Stimulated activated naive CD8-positive, alpha-beta T cell treated with anti-CD3 and anti-CD28 coated beads, Interleukin-15, Interleukin-2, amounts not matched to agents 100 U/mL and 50 U/mL, for 24 hours (primary cell): ENCODE results near the gene REG1A.

Experiments used
- ATAC-seq: fragments of 150-1000 bp; cut with Tn5 transposase; one replicate; pipeline ENCODE4 v1.10.0; 2021
- DNase-seq: peaks from one replicate; pipeline ENCODE4 v3.0.0; 2021

REG1A gene

DNA sequence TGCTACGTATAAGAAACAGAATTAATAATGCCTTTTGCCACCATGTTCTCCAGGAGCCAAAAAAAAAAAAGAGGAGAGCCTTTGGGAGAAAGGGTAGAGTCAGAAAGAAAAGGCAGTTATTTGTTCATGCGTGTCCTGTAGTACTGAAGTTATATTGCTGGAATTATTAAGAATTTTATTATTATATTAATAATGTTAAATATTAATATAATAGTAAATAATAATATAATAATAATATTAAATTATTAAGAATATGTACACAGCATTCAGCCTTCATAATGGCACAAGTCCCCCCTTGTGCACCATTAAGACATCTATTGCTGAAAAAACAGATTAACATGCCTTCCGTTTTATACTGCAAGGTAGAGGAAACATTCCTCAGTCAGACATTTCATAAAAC lies 8.1 kb downstream of the REG1A start:
- DNase-seq (no peak), ATAC-seq (no peak)

DNA sequence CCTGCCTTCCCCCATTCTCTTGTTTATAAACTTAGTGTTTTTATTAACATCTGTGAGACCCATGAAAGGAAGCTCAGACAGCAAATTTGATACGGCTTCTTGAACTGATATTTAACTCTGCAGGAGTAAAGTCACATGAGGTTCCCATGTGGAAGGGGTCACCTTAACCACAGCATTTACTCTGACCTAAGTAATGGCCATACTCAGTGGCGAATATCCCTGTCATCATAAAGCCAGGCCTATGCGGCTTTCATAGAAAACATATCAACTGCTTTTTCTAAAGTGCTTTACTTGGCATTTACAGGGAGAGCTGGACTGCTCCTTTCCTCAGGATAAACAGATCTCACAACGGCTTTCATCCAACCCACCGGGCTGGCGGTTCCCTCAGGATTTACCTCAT lies 9.0 kb downstream of the REG1A start:
- ATAC-seq (no peak), DNase-seq (no peak)

DNA sequence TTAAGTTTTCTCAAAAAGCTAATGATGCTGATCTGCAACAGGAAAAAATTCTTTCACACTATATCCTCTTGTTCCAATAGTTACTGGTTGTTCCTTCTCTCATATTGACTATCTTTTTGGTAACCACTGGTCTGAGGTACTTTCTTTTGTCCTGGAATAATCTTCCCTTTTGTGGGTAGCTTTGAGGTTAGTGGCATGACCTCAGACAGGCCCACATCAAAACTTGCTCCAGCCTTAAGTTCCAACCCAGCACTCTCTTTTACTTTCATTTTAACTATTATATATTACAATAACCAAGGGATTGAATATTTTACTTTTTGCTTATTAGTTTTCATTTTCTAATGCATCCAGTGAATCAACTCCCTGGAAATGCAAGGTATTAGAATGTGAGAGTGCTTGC lies 9.5 kb downstream of the REG1A start:
- no peak for DNase-seq

DNA sequence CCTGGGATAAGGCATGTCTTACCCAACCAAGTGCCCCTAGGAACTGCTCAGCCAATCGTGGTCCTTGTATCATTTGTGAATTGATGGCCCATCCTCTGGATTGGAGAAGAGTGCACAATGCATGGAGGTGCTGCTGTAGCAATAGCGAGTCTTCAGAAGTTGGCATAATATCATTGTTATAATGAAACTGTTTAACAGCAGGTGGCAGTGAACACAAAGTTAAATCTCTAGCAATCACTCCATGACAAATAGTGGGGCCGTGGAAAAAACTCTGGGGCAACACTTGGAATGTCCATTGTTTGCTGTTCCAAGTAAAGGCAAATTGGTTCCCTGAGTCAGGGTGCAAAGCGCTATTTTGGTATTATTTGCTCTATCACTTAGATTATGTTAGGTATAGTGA lies 11.4 kb downstream of the REG1A start:
- DNase-seq (no peak), ATAC-seq (no peak)

More for the DNA sequence above, 9.5 kb downstream of the REG1A start:
- ATAC-seq: no peak

DNA sequence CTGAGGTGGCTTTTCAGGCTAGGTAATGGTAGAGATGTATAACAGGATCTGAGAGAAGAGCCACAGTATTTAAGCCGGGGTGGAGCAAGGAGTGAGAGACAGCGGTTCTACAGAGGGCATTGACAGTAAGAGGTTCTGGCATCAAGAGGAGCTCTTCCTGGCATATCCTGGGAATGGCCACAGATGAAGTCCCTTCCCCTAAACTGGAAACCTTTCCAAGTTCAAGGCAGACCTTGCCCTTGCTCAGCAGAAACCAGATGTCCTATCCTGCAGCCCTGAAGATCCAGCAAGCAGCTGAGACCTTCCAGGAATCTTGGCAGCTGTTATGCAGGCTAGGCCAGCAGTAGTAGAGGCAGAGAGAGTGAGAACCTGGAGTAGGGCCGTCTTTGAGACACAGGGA lies 18.1 kb downstream of the REG1A start:
- ATAC-seq: no peak

DNA sequence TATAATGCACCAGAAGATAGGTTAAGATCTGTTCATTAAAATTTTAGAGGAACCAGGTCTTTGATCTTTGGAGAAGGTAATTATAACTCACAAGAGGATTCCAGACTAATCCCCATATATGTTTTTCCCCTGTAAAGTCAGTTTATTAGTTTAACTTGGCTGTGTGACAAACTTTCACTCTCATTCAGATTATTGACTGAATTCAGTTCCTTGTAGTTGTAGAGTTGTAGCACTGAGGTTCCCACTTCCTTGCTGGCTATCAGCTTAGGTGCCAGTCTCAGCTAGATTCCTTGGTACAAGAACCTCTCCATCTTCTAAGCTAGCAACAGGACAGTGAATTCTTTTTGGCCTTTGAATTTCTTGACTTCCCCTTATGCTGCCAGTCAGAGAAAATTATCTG lies 19.1 kb downstream of the REG1A start:
- no peak for DNase-seq
- no peak for ATAC-seq

More for the DNA sequence above, 18.1 kb downstream of the REG1A start:
- DNase-seq: no peak

DNA sequence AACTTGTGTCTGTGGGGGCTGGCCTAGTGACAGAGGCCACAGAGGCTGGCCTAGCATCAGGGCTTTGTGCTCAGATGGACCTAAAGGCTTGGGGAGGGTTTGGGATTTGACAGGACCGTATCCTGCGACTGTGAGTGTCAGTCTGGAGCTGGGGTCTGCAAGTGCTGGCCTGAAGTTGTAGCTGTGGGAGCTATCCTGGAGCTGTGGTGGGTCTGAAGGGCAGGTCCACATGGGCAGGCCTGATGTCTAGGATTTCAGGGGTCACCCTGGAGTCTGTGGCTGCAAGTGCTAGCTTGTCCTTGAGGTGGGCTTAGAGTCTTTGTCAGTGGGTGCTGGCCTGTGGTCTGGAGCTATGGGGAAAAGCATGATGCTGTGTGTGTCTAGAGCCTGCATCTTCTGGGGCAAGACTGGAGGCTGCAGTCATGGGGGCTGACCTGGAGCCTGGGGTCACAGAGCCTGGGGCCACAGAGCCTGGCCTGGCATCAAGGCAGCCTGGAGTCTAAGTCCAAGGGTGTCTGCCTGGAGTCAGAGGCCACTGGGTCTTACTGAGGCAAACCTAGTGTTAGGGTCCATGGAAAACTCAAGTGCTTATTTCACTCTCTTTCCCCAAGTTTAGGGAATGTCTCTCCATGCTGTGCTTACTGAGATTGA lies 35.7 kb downstream of the REG1A start:
- DNase-seq: no peak
- no peak for ATAC-seq

DNA sequence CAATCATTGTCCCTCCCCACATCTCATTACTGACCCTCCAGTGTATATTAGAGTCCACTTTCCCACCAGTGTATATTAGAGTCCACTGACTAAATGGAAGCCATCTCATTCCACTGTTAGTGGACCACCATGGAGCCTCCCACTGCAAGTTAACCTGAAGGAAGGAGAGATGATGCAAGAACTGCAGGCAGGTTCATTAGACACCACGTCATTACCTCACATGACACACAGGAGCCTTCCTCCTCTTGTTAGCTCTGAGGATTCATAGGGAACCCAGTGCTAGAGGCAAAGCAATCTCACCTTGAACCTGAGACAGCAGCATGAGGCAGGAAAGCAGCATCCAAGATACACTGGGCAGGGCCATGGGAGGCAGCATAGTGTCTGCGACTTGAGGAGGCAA lies 38.7 kb downstream of the REG1A start:
- ATAC-seq (no peak), DNase-seq (no peak)

DNA sequence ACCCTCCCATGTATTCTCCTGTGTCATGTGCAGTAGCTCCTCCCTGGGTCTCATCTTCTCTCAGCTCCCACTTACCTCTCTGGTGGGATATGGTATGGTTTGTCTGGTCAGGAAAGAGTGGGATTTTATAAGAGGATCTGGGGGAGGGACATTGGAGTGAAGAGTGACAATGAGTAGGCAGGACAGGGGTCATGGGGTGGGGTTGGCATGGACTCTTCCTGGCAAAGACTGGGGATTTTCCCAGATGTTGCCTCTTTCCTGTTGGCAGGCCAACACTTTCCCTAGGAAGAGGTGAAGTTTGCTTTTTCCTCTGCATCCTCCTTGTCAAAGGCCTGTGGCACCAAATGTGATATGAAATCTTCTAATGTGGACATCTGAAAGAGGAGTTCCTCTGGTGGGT lies 39.4 kb downstream of the REG1A start, which contains the start of gene REG3A:
Gene REG3A (minus strand): TSS at position 101 of the 400 bp plus-strand sequence. CDS start 348 bp downstream, outside the sequence.
- DNase-seq (no peak), ATAC-seq (no peak)

DNA sequence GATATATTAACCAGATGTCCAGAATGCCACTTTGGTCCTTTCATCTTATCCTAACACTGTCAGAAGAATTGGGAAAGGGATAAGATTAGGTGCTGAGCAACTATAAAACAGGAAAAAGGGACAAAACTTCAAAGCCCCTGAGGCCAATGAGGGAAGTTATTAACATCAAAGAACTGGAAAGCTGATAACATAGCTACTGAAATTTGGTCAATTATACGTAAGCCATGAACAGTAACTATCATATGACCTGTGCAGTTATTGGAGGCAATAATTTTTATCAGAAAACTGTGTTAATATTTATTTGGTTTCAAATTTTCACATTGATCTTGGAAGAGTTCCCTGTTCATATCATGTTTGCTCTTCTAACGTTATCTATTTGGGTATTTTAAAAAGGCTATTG lies 41.8 kb downstream of the REG1A start:
- DNase-seq (no peak), ATAC-seq (no peak)

DNA sequence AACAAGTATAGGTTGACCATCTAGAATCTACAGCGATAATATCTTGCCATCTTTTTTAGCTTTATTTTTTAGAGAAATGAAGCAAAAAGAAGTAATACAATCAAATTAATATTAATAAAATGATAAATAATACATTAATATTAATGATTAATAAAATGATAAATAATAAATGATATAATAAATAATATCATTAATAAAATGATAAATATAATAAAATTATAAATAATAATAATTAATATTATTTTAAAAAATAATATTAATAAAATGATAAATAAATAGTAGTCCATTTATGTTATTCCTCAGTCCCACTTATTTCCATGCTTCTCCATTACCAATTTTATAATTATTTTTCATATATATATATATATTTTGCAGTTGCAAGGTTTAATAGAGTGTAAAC lies 42.5 kb downstream of the REG1A start:
- DNase-seq: no peak
- ATAC-seq: no peak

DNA sequence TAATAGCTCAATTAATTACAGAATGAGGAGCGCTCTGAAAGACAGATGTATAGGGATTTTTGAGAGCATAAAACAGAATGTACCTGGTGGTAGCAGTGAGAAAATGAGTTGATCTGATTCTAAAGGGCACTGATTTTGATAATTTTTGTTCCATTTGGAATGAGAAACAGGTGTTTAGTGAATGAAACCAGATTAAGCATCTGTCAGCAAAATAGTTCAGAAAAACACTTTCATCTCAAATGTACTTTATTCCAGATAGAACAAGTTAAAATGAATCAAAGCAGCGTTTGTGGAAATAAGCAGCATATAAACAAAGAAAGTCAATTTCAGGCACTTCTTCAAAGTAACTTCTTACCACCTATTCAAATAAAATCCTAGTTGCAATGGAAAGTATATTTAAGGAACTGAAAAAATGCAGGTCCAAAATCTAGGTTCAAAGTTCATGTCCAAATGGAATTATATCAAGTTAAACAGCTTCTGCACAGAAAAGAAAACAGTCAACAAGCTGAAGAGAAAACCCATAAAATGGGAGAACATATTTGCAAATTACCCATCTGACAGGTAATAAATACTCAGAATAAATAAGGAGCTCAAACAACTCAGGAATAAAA lies 51.2 kb downstream of the REG1A start:
- ATAC-seq: no peak
- DNase-seq: no peak
